ENCODE results near the gene ZBTB17. TPM values are rescaled to one million over a fixed set of nuclear protein-coding genes. Genes with fewer than 3 reads are reported as not detected.
A peak's percentile ranks its signal among the peaks of the same experiment; 100 is the strongest.

The ZBTB17 gene
- total RNA-seq, 2 experiments from 2014 or later, result 52.9 to 53.4 TPM

- intact Hi-C loops (cut with micrococcal nuclease; ENCODE audit: unreplicated experiment), result loop anchor here (5.0 to 10.0 kb wide), 2 partner anchors 178 to 205 kb away; no protein-coding TSS in a partner anchor
- H3K9me2 ChIP-seq (ENCODE audit: insufficient read depth, low read length), result no peaks in the 10 kb centered on the region
- POLR2A ChIA-PET, result no interaction called here
- H3K79me2 ChIP-seq (ENCODE audit: insufficient read depth, low read depth, low read length), result no peaks in the 10 kb centered on the region
- no peaks in the 10 kb centered on the region for H4K20me1 ChIP-seq (ENCODE audit: insufficient read depth, low read length)
- BruUV-seq (replicated peaks), result no TSS peak
- no peak overlapping the region for H3K4me2 ChIP-seq (ENCODE audit: low read length)
- no peak overlapping the region for H2AFZ ChIP-seq (ENCODE audit: low read length)
- peaks cover 8% of the 10 kb centered on the region for H3K4me1 ChIP-seq (ENCODE audit: insufficient read depth, low read length, poor library complexity, severe bottlenecking)
- no peak overlapping the region for H3K4me3 ChIP-seq (ENCODE audit: low read depth, low read length, poor library complexity, severe bottlenecking)
- H3K27ac ChIP-seq (ENCODE audit: low read depth, low read length, poor library complexity, severe bottlenecking), result no peak overlapping the region
- H3K9me3 ChIP-seq (ENCODE audit: low read length), result no peaks in the 10 kb centered on the region
- TF ChIP-seq CTCF (conservative IDR thresholded peaks at IDR 0.05; ENCODE audit: low read length), result peak; percentile 46
- no peak for TF ChIP-seq EZH2phosphoT487 (IDR thresholded peaks at IDR 0.05; ENCODE audit: borderline replicate concordance, low read depth, low read length)
- peak; percentile 26 for DNase-seq (ENCODE audit: low spot score)
- no peaks in the 10 kb centered on the region for H3K36me3 ChIP-seq (ENCODE audit: insufficient read depth, low read length)
- CTCF ChIA-PET (ENCODE audit: unreplicated experiment), result interaction anchor here (0.5 to 1.4 kb wide), 3 partner anchors 9 to 192 kb away, joined by 3 read pairs; no protein-coding TSS in a partner anchor
These were observed 30.9 kb upstream of the ZBTB17 start for GRCh38 chr1:16006552-16007485.

GRCh38 chr1:16006010-16006409, 30.1 kb upstream of the ZBTB17 start:
- H3K9me3 ChIP-seq (ENCODE audit: low read length), result no peaks in the 10 kb centered on the region
- BruUV-seq (replicated peaks), result no TSS peak
- H3K4me3 ChIP-seq (ENCODE audit: low read depth, low read length, poor library complexity, severe bottlenecking), result no peak overlapping the region
- intact Hi-C loops (cut with micrococcal nuclease; ENCODE audit: unreplicated experiment), result loop anchor here (5.0 to 10.0 kb wide), 2 partner anchors 179 to 204 kb away; no protein-coding TSS in a partner anchor
- no peak overlapping the region for H3K27ac ChIP-seq (ENCODE audit: low read depth, low read length, poor library complexity, severe bottlenecking)
- H3K9me2 ChIP-seq (ENCODE audit: insufficient read depth, low read length), result no peaks in the 10 kb centered on the region
- ChIA-PET POLR2A (no interaction called here), CTCF (ENCODE audit: unreplicated experiment) (interaction anchor here (0.9 kb wide), 1 partner anchor 191 kb away, joined by 3 read pairs; no protein-coding TSS in a partner anchor)
- no peak overlapping the region for H3K4me2 ChIP-seq (ENCODE audit: low read length)
- no peak for DNase-seq (ENCODE audit: low spot score)
- H3K79me2 ChIP-seq (ENCODE audit: insufficient read depth, low read depth, low read length), result no peaks in the 10 kb centered on the region
- H2AFZ ChIP-seq (ENCODE audit: low read length), result no peak overlapping the region
- TF ChIP-seq EZH2phosphoT487 (IDR thresholded peaks at IDR 0.05; ENCODE audit: borderline replicate concordance, low read depth, low read length) (no peak), CTCF (conservative IDR thresholded peaks at IDR 0.05; ENCODE audit: low read length) (no peak)
- H3K36me3 ChIP-seq (ENCODE audit: insufficient read depth, low read length), result no peaks in the 10 kb centered on the region
- H3K4me1 ChIP-seq (ENCODE audit: insufficient read depth, low read length, poor library complexity, severe bottlenecking), result peaks cover 8% of the 10 kb centered on the region
- no peaks in the 10 kb centered on the region for H4K20me1 ChIP-seq (ENCODE audit: insufficient read depth, low read length)

Measured in OCI-LY7 (cell line).